H1 (cell line): ENCODE measurements around the gene KLHL29. TPM values are rescaled to one million over a fixed set of nuclear protein-coding genes. Genes with fewer than 3 reads are reported as not detected.
A peak's percentile ranks its signal among the peaks of the same experiment; 100 is the strongest.

ENCODE experiments used
- CTCF ChIA-PET: fragments of 300-600 bp; sonication (Branson Sonifier 250); formaldehyde crosslinking; loops from one replicate; lab custom pipeline; 2021; ENCODE audit not compliant: partially characterized antibody; lab: Charles Lee
- POLR2A ChIA-PET: fragments of 300-600 bp; sonication (Branson Sonifier 250); formaldehyde crosslinking; loops from one replicate; lab custom pipeline; 2021; ENCODE audit warnings: inconsistent platforms; ENCODE audit not compliant: partially characterized antibody; lab: Charles Lee
- DNase-seq, 2 experiments: peaks; one replicate each; pipeline versions ENCODE4 v3.0.0 to v3.0.0-alpha.2; 2010 to 2022; ENCODE audit warnings: low spot score in 2 of 2, low read depth in 1 of 2, mixed read lengths in 1 of 2
- FAIRE-seq: peaks from 2 replicates; lab custom pipeline; 2011; peaks lifted over from hg19 to GRCh38; lab: Jason Lieb, UNC
- H2AFZ ChIP-seq: 2 replicates; pipeline ENCODE4 v1.8.1; 2012; ENCODE audit warnings: low read length, inconsistent platforms
- H2AK5ac ChIP-seq: 2 replicates; pipeline ENCODE4 v1.6.1; 2013; ENCODE audit warnings: low read depth, low read length
- H2BK120ac ChIP-seq: replicated peaks from 2 replicates; pipeline ENCODE3; 2013; ENCODE audit warnings: low read depth, low read length, inconsistent platforms
- H2BK12ac ChIP-seq: 2 replicates; pipeline ENCODE4 v1.6.1; 2013; ENCODE audit warnings: low read depth, low read length
- H2BK15ac ChIP-seq: 2 replicates; pipeline ENCODE4 v1.6.1; 2013; ENCODE audit warnings: low read length
- H2BK20ac ChIP-seq: 2 replicates; pipeline ENCODE4 v1.6.1; 2013; ENCODE audit warnings: low read length
- H2BK5ac ChIP-seq: 2 replicates; pipeline ENCODE4 v1.6.1; 2013; ENCODE audit warnings: low read depth, low read length
- H3K14ac ChIP-seq: 2 replicates; pipeline ENCODE4 v1.6.1; 2013; ENCODE audit warnings: inconsistent platforms; ENCODE audit not compliant: insufficient read length
- H3K18ac ChIP-seq: 2 replicates; pipeline ENCODE4 v1.6.1; 2013; ENCODE audit warnings: low read length; ENCODE audit errors: extremely low read depth
- H3K23ac ChIP-seq: 2 replicates; pipeline ENCODE4 v1.6.1; 2013; ENCODE audit warnings: inconsistent platforms; ENCODE audit not compliant: insufficient read length
- H3K23me2 ChIP-seq: 2 replicates; pipeline ENCODE4 v1.6.1; 2013; ENCODE audit warnings: low read depth, low read length
- H3K27ac ChIP-seq: 2 replicates; pipeline ENCODE4 v1.6.1; 2011; ENCODE audit warnings: low read depth, low read length, inconsistent platforms
- H3K27me3 ChIP-seq, 4 experiments: replicated peaks in 1 of 4; 1 replicate in 1 of 4; 2 replicates in 3 of 4; pipeline versions ENCODE4 v1.6.1 to v1.8.1; 2011 to 2013; ENCODE audit warnings: low read length in 3 of 4, mild to moderate bottlenecking in 3 of 4, inconsistent platforms in 2 of 4, mixed read lengths in 2 of 4, moderate library complexity in 1 of 4; ENCODE audit not compliant: control insufficient read depth in 3 of 4, insufficient read depth in 3 of 4; ENCODE audit errors: extremely low read depth in 1 of 4
- H3K36me3 ChIP-seq, 4 experiments: 2 replicates each; pipeline versions ENCODE4 v1.6.1 to v1.8.1; 2011 to 2013; ENCODE audit warnings: mild to moderate bottlenecking in 4 of 4, low read length in 3 of 4, moderate library complexity in 2 of 4, control low read depth in 1 of 4, inconsistent platforms in 1 of 4; ENCODE audit not compliant: insufficient read depth in 4 of 4, control insufficient read depth in 2 of 4
- H3K4ac ChIP-seq: replicated peaks from 2 replicates; pipeline ENCODE3; 2013; ENCODE audit warnings: low read length, low read depth, mixed read lengths, inconsistent platforms; ENCODE audit not compliant: insufficient read length
- H3K4me1 ChIP-seq, 4 experiments: replicated peaks in 1 of 4; 1 replicate in 1 of 4; 2 replicates in 3 of 4; pipeline versions ENCODE4 v1.6.1 to v1.8.1; 2011 to 2013; ENCODE audit warnings: low read length in 3 of 4, inconsistent platforms in 2 of 4, mixed read lengths in 1 of 4; ENCODE audit not compliant: insufficient read depth in 4 of 4, control insufficient read depth in 3 of 4
- H3K4me2 ChIP-seq, 2 experiments: 2 replicates each; pipeline versions ENCODE4 v1.6.1 to v1.8.1; 2011 to 2013; ENCODE audit warnings: low read depth in 2 of 2, low read length in 2 of 2, control low read depth in 1 of 2, inconsistent platforms in 1 of 2, mild to moderate bottlenecking in 1 of 2; ENCODE audit not compliant: insufficient read depth in 1 of 2
- H3K4me3 ChIP-seq, 4 experiments: fragments of 200-600, 300-600 bp in 1 of 4; sonication (generic), shearing (Covaris generic), sonication (Bioruptor Twin) in 1 of 4; 2 replicates each; pipeline versions ENCODE4 v1.5.1 to v1.8.1; 2011 to 2016; ENCODE audit warnings: low read length in 4 of 4, low read depth in 3 of 4, control low read depth in 2 of 4, inconsistent platforms in 2 of 4, mild to moderate bottlenecking in 2 of 4, mixed read lengths in 1 of 4, moderate library complexity in 1 of 4; ENCODE audit not compliant: insufficient read depth in 2 of 4; ENCODE audit errors: extremely low read depth in 1 of 4
- H3K56ac ChIP-seq: replicated peaks from 2 replicates; pipeline ENCODE3; 2013; ENCODE audit warnings: low read depth, mild to moderate bottlenecking, mixed read lengths, low read length, inconsistent platforms; ENCODE audit not compliant: insufficient read length
- H3K79me1 ChIP-seq: 2 replicates; pipeline ENCODE4 v1.6.1; 2013; ENCODE audit warnings: low read depth, low read length, control low read depth
- H3K79me2 ChIP-seq, 2 experiments: 2 replicates each; pipeline versions ENCODE4 v1.6.1 to v1.8.1; 2012 to 2013; ENCODE audit warnings: low read length in 2 of 2, mild to moderate bottlenecking in 2 of 2, inconsistent platforms in 1 of 2; ENCODE audit not compliant: insufficient read depth in 2 of 2, control insufficient read depth in 1 of 2
- H3K9ac ChIP-seq, 4 experiments: replicated peaks in 1 of 4; 1 replicate in 1 of 4; 2 replicates in 3 of 4; pipeline versions ENCODE4 v1.6.1 to v1.8.1; 2011 to 2013; ENCODE audit warnings: low read depth in 3 of 4, low read length in 3 of 4, control low read depth in 2 of 4, mild to moderate bottlenecking in 2 of 4, moderate library complexity in 2 of 4, inconsistent platforms in 1 of 4; ENCODE audit errors: extremely low read depth in 1 of 4
- H3K9me3 ChIP-seq, 2 experiments: 2 replicates each; pipeline versions ENCODE4 v1.6.1 to v1.8.1; 2012 to 2013; ENCODE audit warnings: mild to moderate bottlenecking in 2 of 2, moderate library complexity in 2 of 2, control low read depth in 1 of 2, inconsistent platforms in 1 of 2, low read depth in 1 of 2, low read length in 1 of 2, mixed read lengths in 1 of 2; ENCODE audit not compliant: insufficient read depth in 2 of 2
- H4K20me1 ChIP-seq, 2 experiments: replicated peaks in 1 of 2; 2 replicates each; pipeline versions ENCODE3 to v1.8.1; 2011 to 2013; ENCODE audit warnings: inconsistent platforms in 2 of 2, low read length in 2 of 2, mild to moderate bottlenecking in 1 of 2; ENCODE audit not compliant: insufficient read depth in 2 of 2, control insufficient read depth in 1 of 2
- H4K5ac ChIP-seq: 2 replicates; pipeline ENCODE4 v1.6.1; 2013; ENCODE audit warnings: low read length, low read depth, mixed read lengths, inconsistent platforms; ENCODE audit not compliant: insufficient read length
- H4K8ac ChIP-seq: 2 replicates; pipeline ENCODE4 v1.8.0; 2013; ENCODE audit warnings: mild to moderate bottlenecking, moderate library complexity, low read length, inconsistent platforms; ENCODE audit not compliant: insufficient read depth; ENCODE audit errors: extremely low read depth
- H4K91ac ChIP-seq: replicated peaks from 2 replicates; pipeline ENCODE3; 2013; ENCODE audit warnings: low read length, mixed read lengths, inconsistent platforms; ENCODE audit not compliant: insufficient read length
- BRCA1 ChIP-seq: IDR thresholded peaks from 2 replicates; pipeline ENCODE4 v1.6.1; 2012; ENCODE audit warnings: low read depth, low read length, improper control_type of control experiment
- CBX8 ChIP-seq: fragments of 300-800, 300-1000 bp; sonication (generic); IDR thresholded peaks from 2 replicates; pipeline ENCODE4 v1.7.1; 2016; ENCODE audit warnings: low read depth, low read length, borderline replicate concordance
- CTCF ChIP-seq, 3 experiments: IDR thresholded peaks; 1 replicate in 2 of 3; 2 replicates in 1 of 3; pipeline versions ENCODE4 v1.5.1 to v1.6.1; 2011; ENCODE audit warnings: low read length in 3 of 3, mild to moderate bottlenecking in 3 of 3, inconsistent platforms in 2 of 3, low read depth in 1 of 3, moderate library complexity in 1 of 3; ENCODE audit not compliant: insufficient read depth in 1 of 3; ENCODE audit errors: control extremely low read depth in 1 of 3
- KDM4A ChIP-seq: IDR thresholded peaks from one replicate; pipeline ENCODE4 v1.7.1; 2012; ENCODE audit warnings: low read depth, mild to moderate bottlenecking, moderate library complexity, low read length, inconsistent platforms; ENCODE audit not compliant: severe bottlenecking
- RXRA ChIP-seq: IDR thresholded peaks from 2 replicates; pipeline ENCODE4 v1.6.1; 2011; ENCODE audit warnings: low read depth, mild to moderate bottlenecking, low read length, moderate library complexity; ENCODE audit not compliant: insufficient read depth
- TBP ChIP-seq: IDR thresholded peaks from 2 replicates; pipeline ENCODE4 v1.6.1; 2011; ENCODE audit warnings: low read depth, low read length, improper control_type of control experiment
- TCF12 ChIP-seq: IDR thresholded peaks from 2 replicates; pipeline ENCODE4 v1.6.1; 2011; ENCODE audit warnings: low read depth, mild to moderate bottlenecking, low read length
- WGBS, 2 experiments: shearing (Covaris generic) in 1 of 2; methylation state at CpG; one replicate each; pipeline versions ENCODE4 v1.1.6 to v1.1.7; 2013 to 2015; ENCODE audit warnings: low lambda C conversion rate in 2 of 2, mixed read lengths in 2 of 2, inconsistent platforms in 1 of 2, low coverage in 1 of 2, missing lambda C conversion rate in 1 of 2; ENCODE audit not compliant: insufficient replicate concordance in 2 of 2, insufficient coverage in 1 of 2, insufficient read length in 1 of 2; ENCODE audit errors: extremely low coverage in 1 of 2, missing lambda C conversion rate in 1 of 2; 5-methylcytosine and 5-hydroxymethylcytosine counted together
- polyA plus RNA-seq, 7 experiments: library from polyadenylated mRNA; depleted of rRNA in 3 of 7; stranded (reverse) in 5 of 7; unstranded in 2 of 7; fragments of >200 nt in 5 of 7; fragments of 200-250 nt in 2 of 7; gene quantifications; 1 replicate in 5 of 7; 2 replicates in 1 of 7; 4 replicates in 1 of 7; pipeline versions ENCODE4 v1.2.1 to v1.2.3, GENCODE V29; 2011 to 2013; ENCODE audit warnings: missing spikeins in 2 of 7, mixed read lengths in 2 of 7
- total RNA-seq: library from RNA; stranded (reverse); fragmentation: NEBNext Ultra II Directional; extraction: Animal tissue kit (Norgen Biotek cat#: 25700); gene quantifications from 2 replicates; pipeline ENCODE4 v1.2.1, GENCODE V29; 2021

KLHL29 gene
- total and polyA plus RNA-seq, 2 of the 8 experiments (the other 6 are each of a cell fraction or from before 2014, with no cell fraction given): 1.1 to 4.7 TPM

GRCh38 chr2:23595601-23596251, 210.7 kb downstream of the KLHL29 start:
- Histone ChIP-seq H4K5ac (no peak overlapping the region), H3K9me3 (no peaks in the 10 kb centered on the region), H3K79me2 (no peaks in the 10 kb centered on the region), H3K79me1 (no peaks in the 10 kb centered on the region), H3K56ac (no peak overlapping the region), H3K4me3 (no peak overlapping the region), H3K18ac (no peak overlapping the region), H4K8ac (peak overlapping the region; percentile 4; the same call in 1 of the 2 replicates), H3K4ac (no peak overlapping the region), H2BK15ac (no peak overlapping the region), H3K27me3 (no peaks in the 10 kb centered on the region), H3K36me3 (no peaks in the 10 kb centered on the region), H2BK5ac (peak overlapping the region; percentile 71; the same call in 1 of the 2 replicates), H4K91ac (peak overlapping the region; percentile 41), H2BK20ac (no peak overlapping the region), H3K23me2 (no peaks in the 10 kb centered on the region), H2AK5ac (no peak overlapping the region), H2BK12ac (peak overlapping the region; percentile 75; the same call in 1 of the 2 replicates), H3K27ac (no peak overlapping the region), H3K23ac (no peak overlapping the region), H2BK120ac (no peak overlapping the region), H3K9ac (no peak overlapping the region), H3K4me2 (no peak overlapping the region), H3K14ac (no peak overlapping the region), H3K4me1 (peaks cover 0 to 4% (median under 1%) of the 10 kb centered on the region in 4 experiments; a peak in 3 of 7 replicates), H2AFZ (no peak overlapping the region), H4K20me1 (no peaks in the 10 kb centered on the region)
- DNase-seq (no peak), FAIRE-seq (no peak)
- ChIA-PET POLR2A (interaction anchor here (0.8 to 1.6 kb wide), 2 partner anchors 12 to 19 kb away, joined by 3 read pairs; no protein-coding TSS in a partner anchor), CTCF (interaction anchor here (0.6 to 1.7 kb wide), 4 partner anchors 9 to 32 kb away, joined by 3 to 10 read pairs (median 5); no protein-coding TSS in a partner anchor)
- 90% methylated on average over 13 of the region's 13 CpGs; no CpG with 5 or more reads in 1 of the 2 experiments for WGBS, 2 experiments
- TF ChIP-seq CBX8: no peak
- TF ChIP-seq RXRA: no peak
- TF ChIP-seq BRCA1: no peak
- peak in 1 of 3 experiments; percentile 22; a peak in 1 of 4 replicates for TF ChIP-seq CTCF (IDR thresholded peaks at IDR 0.05; ENCODE audit: control extremely low read depth in 1 of 3, insufficient read depth in 1 of 3, low read depth in 1 of 3, low read length in 3 of 3)
- TF ChIP-seq KDM4A: no peak
- no peak for TF ChIP-seq TCF12
- TF ChIP-seq TBP: no peak
